Activated T-helper 1 cell treated with Interleukin-2 at 50 U/mL for 16 hours (primary cell): ENCODE data around the gene FBLN1.
"Not testable (repeated sequence)": the region's sequence is repeated elsewhere in the genome, so short reads cannot be mapped to it uniquely, and the experiment has no call there.

Experiments
- DNase-seq: peaks from one replicate; pipeline ENCODE4 v3.0.0-alpha.2; 2020; ENCODE audit warnings: low read depth

FBLN1 gene

GRCh38 chr22:45585946-45586540 lies 83.4 kb downstream of the FBLN1 start:
- no peak for DNase-seq

- no peak for DNase-seq
Observed at GRCh38 chr22:45586651-45587405, 84.1 kb downstream of the FBLN1 start.

GRCh38 chr22:45587638-45588505 lies 85.2 kb downstream of the FBLN1 start:
- DNase-seq: no peak

- DNase-seq: no peak
Observed at GRCh38 chr22:45589556-45589955, 86.9 kb downstream of the FBLN1 start.

- no peak for DNase-seq
Observed at GRCh38 chr22:45590262-45590661, 87.6 kb downstream of the FBLN1 start.

GRCh38 chr22:45591633-45592213 lies 89.0 kb downstream of the FBLN1 start:
- not testable (repeated sequence) for DNase-seq

- DNase-seq: no peak
Observed at GRCh38 chr22:45594123-45594941, 91.6 kb downstream of the FBLN1 start.

GRCh38 chr22:45597460-45598192 lies 94.9 kb downstream of the FBLN1 start:
- DNase-seq: no peak

GRCh38 chr22:45598596-45599217 lies 96.0 kb downstream of the FBLN1 start:
- no peak for DNase-seq

GRCh38 chr22:45599836-45600577 lies 97.3 kb downstream of the FBLN1 start:
- DNase-seq: no peak

- DNase-seq: no peak
Observed at GRCh38 chr22:45600790-45601730, 98.4 kb downstream of the FBLN1 start.

- no peak for DNase-seq
Observed at GRCh38 chr22:45602004-45602733, 99.5 kb downstream of the FBLN1 start.

GRCh38 chr22:45602824-45603595 lies 100.3 kb downstream of the FBLN1 start:
- DNase-seq: no peak

- DNase-seq: no peak
Observed at GRCh38 chr22:45603619-45604018, 100.9 kb downstream of the FBLN1 start.

- DNase-seq: not testable (repeated sequence)
Observed at GRCh38 chr22:45608045-45608444, 105.4 kb downstream of the FBLN1 start.

GRCh38 chr22:45608763-45609180 lies 106.1 kb downstream of the FBLN1 start:
- DNase-seq: no peak

GRCh38 chr22:45612451-45612901 lies 109.8 kb downstream of the FBLN1 start:
- no peak for DNase-seq
